Endothelial cell of umbilical vein (primary cell): ENCODE measurements around the gene RUNX2. TPM values are rescaled to one million over a fixed set of nuclear protein-coding genes. Genes with fewer than 3 reads are reported as not detected.

Experiments used
- BruUV-seq: library from RNA; stranded (reverse); fragments of 400-500 nt; replicated peaks from 2 replicates; lab custom pipeline; 2021; lab: Mats Ljungman, UMichigan
- CTCF ChIA-PET: fragments of 300-600, 350-600 bp; sonication (Branson Sonifier 250); formaldehyde crosslinking; loops from one replicate; lab custom pipeline; 2021; ENCODE audit warnings: antibody characterized with exemption, inconsistent platforms; lab: Charles Lee
- POLR2A ChIA-PET: fragments of 300-600, 350-600 bp; sonication (Branson Sonifier 250); formaldehyde crosslinking; loops from one replicate; lab custom pipeline; 2021; ENCODE audit warnings: antibody characterized with exemption, inconsistent platforms; lab: Charles Lee
- DNase-seq: peaks from one replicate; pipeline ENCODE4 v3.0.0-alpha.2; 2011; ENCODE audit warnings: low read depth, low spot score
- FAIRE-seq: peaks from 2 replicates; lab custom pipeline; 2011; peaks lifted over from hg19 to GRCh38; lab: Jason Lieb, UNC
- H2AFZ ChIP-seq: 2 replicates; pipeline ENCODE4 v1.6.0; 2012; ENCODE audit warnings: low read depth, low read length, control low read depth, inconsistent platforms
- H3K27ac ChIP-seq: 2 replicates; pipeline ENCODE4 v1.5.1; 2011; ENCODE audit warnings: low read depth, mild to moderate bottlenecking, control low read depth, low read length, moderate library complexity; ENCODE audit not compliant: insufficient read depth
- H3K27me3 ChIP-seq, 2 experiments: 2 replicates each; pipeline versions ENCODE4 v1.6.0 to v1.6.1; 2011; ENCODE audit warnings: low read length in 2 of 2, mixed read lengths in 1 of 2; ENCODE audit not compliant: control insufficient read depth in 2 of 2, insufficient read depth in 2 of 2
- H3K36me3 ChIP-seq, 2 experiments: 2 replicates in 1 of 2; 3 replicates in 1 of 2; pipeline ENCODE4 v1.5.1; 2011; ENCODE audit warnings: low read length in 2 of 2, mild to moderate bottlenecking in 1 of 2, moderate library complexity in 1 of 2; ENCODE audit not compliant: control insufficient read depth in 2 of 2, insufficient read depth in 2 of 2; ENCODE audit errors: extremely low read depth in 1 of 2
- H3K4me1 ChIP-seq: 3 replicates; pipeline ENCODE4 v1.5.1; 2011; ENCODE audit warnings: mild to moderate bottlenecking, low read length; ENCODE audit not compliant: control insufficient read depth, insufficient read depth; ENCODE audit errors: extremely low read depth
- H3K4me2 ChIP-seq: 2 replicates; pipeline ENCODE4 v1.6.1; 2011; ENCODE audit warnings: low read length, control low read depth, mixed read lengths; ENCODE audit not compliant: insufficient read depth
- H3K4me3 ChIP-seq, 3 experiments: fragments of 200-600 bp in 1 of 3; sonication (generic), shearing (Covaris generic) in 1 of 3; replicated peaks in 1 of 3; 2 replicates each; pipeline ENCODE4 v1.5.1; 2011 to 2016; ENCODE audit warnings: control low read depth in 3 of 3, low read length in 3 of 3, mild to moderate bottlenecking in 2 of 3, inconsistent platforms in 1 of 3, low read depth in 1 of 3, moderate library complexity in 1 of 3; ENCODE audit not compliant: insufficient read depth in 1 of 3
- H3K79me2 ChIP-seq: 2 replicates; pipeline ENCODE4 v1.6.0; 2012; ENCODE audit warnings: low read length, inconsistent platforms; ENCODE audit not compliant: control insufficient read depth, insufficient read depth
- H3K9ac ChIP-seq: replicated peaks from 2 replicates; pipeline ENCODE3; 2011; ENCODE audit warnings: low read length, control low read depth; ENCODE audit not compliant: insufficient read depth; ENCODE audit errors: extremely low read depth
- H3K9me1 ChIP-seq: replicated peaks from 3 replicates; pipeline ENCODE4 v1.6.0; 2011; ENCODE audit warnings: mild to moderate bottlenecking, low read length; ENCODE audit not compliant: control insufficient read depth, insufficient read depth; ENCODE audit errors: extremely low read depth
- H3K9me3 ChIP-seq: replicated peaks from 2 replicates; pipeline ENCODE4 v1.5.1; 2012; ENCODE audit warnings: low read length, inconsistent platforms; ENCODE audit not compliant: control insufficient read depth, insufficient read depth
- H4K20me1 ChIP-seq: replicated peaks from 2 replicates; pipeline ENCODE3; 2011; ENCODE audit warnings: mild to moderate bottlenecking, low read length; ENCODE audit not compliant: control insufficient read depth, insufficient read depth; ENCODE audit errors: extremely low read depth
- EZH2 ChIP-seq: IDR thresholded peaks from 2 replicates; pipeline ENCODE4 v1.6.1; 2012; ENCODE audit warnings: borderline replicate concordance, low read depth, mild to moderate bottlenecking, moderate library complexity, low read length, inconsistent platforms; ENCODE audit not compliant: severe bottlenecking
- FOS ChIP-seq: IDR thresholded peaks from 2 replicates; pipeline ENCODE4 v1.6.1; 2011; ENCODE audit warnings: mild to moderate bottlenecking, low read length, moderate library complexity, borderline replicate concordance; ENCODE audit not compliant: insufficient read depth
- GATA2 ChIP-seq: IDR thresholded peaks from 2 replicates; pipeline ENCODE4 v1.7.0; 2011; ENCODE audit warnings: low read depth, mild to moderate bottlenecking, moderate library complexity, mixed read lengths, low read length; ENCODE audit not compliant: insufficient read length, insufficient read depth
- JUN ChIP-seq: IDR thresholded peaks from 2 replicates; pipeline ENCODE4 v1.6.1; 2011; ENCODE audit warnings: borderline replicate concordance, low read depth; ENCODE audit not compliant: insufficient read length, insufficient read depth
- MYC ChIP-seq: IDR thresholded peaks from one replicate; pipeline ENCODE4 v1.6.1; 2011; ENCODE audit warnings: mild to moderate bottlenecking, low read depth, low read length
- POLR2A ChIP-seq: IDR thresholded peaks from 2 replicates; pipeline ENCODE4 v1.6.1; 2012; ENCODE audit warnings: low read depth, mild to moderate bottlenecking, control low read depth, low read length
- POLR2AphosphoS5 ChIP-seq: IDR thresholded peaks from 2 replicates; pipeline ENCODE4 v1.6.1; 2012; ENCODE audit warnings: low read depth, mild to moderate bottlenecking, control low read depth, low read length, moderate library complexity; ENCODE audit not compliant: insufficient read depth
- dilution Hi-C: fragments of 300-500 bp; cut with MboI; formaldehyde crosslinking; loops from one replicate; pipeline ENCODE4 v1.15.0; 2019; ENCODE audit warnings: low sequenced_read_pairs; ENCODE audit not compliant: extremely low pct_ligation_motif_present
- intact Hi-C: fragments of 100-400 bp; cut with micrococcal nuclease; formaldehyde crosslinking; loops from one replicate; pipeline ENCODE4 v1.10.0; 2022
- polyA plus RNA-seq, 4 experiments: library from polyadenylated mRNA; depleted of rRNA in 3 of 4; stranded (reverse) in 3 of 4; unstranded in 1 of 4; fragments of >200 nt; gene quantifications; 2 replicates each; pipeline versions ENCODE4 v1.2.1 to v1.2.3, GENCODE V29; 2011 to 2012; ENCODE audit warnings: missing spikeins in 1 of 4
- total RNA-seq: library from RNA; stranded (reverse); gene quantifications from 2 replicates; pipeline ENCODE4 v1.2.3, GENCODE V29; 2021
- TF ChIP-seq, protein P1 (sequence below): IDR thresholded peaks from 2 replicates; pipeline ENCODE4 v1.6.1; 2011; ENCODE audit not compliant: insufficient read depth, insufficient read length
- TF ChIP-seq, protein P2 (sequence below), 2 donors: IDR thresholded peaks; 1 replicate in 1 of 2; 2 replicates in 1 of 2; pipeline ENCODE4 v1.5.1; 2011; ENCODE audit warnings: low read length in 2 of 2, mild to moderate bottlenecking in 2 of 2, moderate library complexity in 2 of 2, control low read depth in 1 of 2, inconsistent platforms in 1 of 2, low read depth in 1 of 2; ENCODE audit not compliant: insufficient read depth in 1 of 2; ENCODE audit errors: extremely low read depth in 1 of 2

Gene RUNX2
- total and polyA plus RNA-seq, 2 donors (not counting 3 experiments of a cell fraction or from before 2014, with no cell fraction given), result 0.06 TPM; not detected in 1

DNA sequence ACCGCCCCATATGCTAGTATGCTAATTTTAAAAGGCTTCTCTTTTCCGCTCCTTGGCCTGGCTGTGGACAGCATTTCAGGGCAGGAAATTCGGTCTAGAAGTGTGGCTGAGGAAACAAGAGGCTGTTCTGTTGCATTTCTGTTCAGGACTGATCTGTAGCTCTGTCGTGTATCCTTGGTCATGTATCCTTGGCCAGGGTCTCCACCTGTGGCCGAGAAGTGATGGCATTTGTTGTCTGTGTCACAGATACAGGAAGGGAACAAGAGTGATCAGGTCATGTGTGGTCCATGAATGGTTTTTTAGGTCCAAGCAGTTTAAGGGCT is 350.1 kb downstream of the RUNX2 start:
- Histone ChIP-seq H3K79me2 (no peaks in the 10 kb centered on the region), H3K27ac (peak overlapping the region; percentile 68), H3K9me1 (no peaks in the 10 kb centered on the region), H2AFZ (no peak overlapping the region), H3K9ac (no peak overlapping the region), H3K36me3 (no peaks in the 10 kb centered on the region), H3K4me2 (no peak overlapping the region), H3K4me3 (no peak overlapping the region), H4K20me1 (no peaks in the 10 kb centered on the region), H3K4me1 (peaks cover 15% of the 10 kb centered on the region), H3K9me3 (no peaks in the 10 kb centered on the region), H3K27me3 (no peaks in the 10 kb centered on the region)
- intact Hi-C loops (no loop called here), dilution Hi-C loops (no loop called here)
- DNase-seq (peak; percentile 36), FAIRE-seq (no peak)
- CTCF ChIA-PET, result interaction anchor here (1.1 to 1.5 kb wide), 2 partner anchors 252 to 256 kb away, joined by 3 read pairs; no protein-coding TSS in a partner anchor
- BruUV-seq, result no TSS peak
- TF ChIP-seq, protein P1, sequence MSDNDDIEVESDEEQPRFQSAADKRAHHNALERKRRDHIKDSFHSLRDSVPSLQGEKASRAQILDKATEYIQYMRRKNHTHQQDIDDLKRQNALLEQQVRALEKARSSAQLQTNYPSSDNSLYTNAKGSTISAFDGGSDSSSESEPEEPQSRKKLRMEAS, result no peak
- TF ChIP-seq POLR2AphosphoS5, result no peak
- TF ChIP-seq JUN, result no peak
- TF ChIP-seq, protein P2, sequence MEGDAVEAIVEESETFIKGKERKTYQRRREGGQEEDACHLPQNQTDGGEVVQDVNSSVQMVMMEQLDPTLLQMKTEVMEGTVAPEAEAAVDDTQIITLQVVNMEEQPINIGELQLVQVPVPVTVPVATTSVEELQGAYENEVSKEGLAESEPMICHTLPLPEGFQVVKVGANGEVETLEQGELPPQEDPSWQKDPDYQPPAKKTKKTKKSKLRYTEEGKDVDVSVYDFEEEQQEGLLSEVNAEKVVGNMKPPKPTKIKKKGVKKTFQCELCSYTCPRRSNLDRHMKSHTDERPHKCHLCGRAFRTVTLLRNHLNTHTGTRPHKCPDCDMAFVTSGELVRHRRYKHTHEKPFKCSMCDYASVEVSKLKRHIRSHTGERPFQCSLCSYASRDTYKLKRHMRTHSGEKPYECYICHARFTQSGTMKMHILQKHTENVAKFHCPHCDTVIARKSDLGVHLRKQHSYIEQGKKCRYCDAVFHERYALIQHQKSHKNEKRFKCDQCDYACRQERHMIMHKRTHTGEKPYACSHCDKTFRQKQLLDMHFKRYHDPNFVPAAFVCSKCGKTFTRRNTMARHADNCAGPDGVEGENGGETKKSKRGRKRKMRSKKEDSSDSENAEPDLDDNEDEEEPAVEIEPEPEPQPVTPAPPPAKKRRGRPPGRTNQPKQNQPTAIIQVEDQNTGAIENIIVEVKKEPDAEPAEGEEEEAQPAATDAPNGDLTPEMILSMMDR (IDR thresholded peaks at IDR 0.05; ENCODE audit: extremely low read depth in 1 of 2, insufficient read depth in 1 of 2, low read depth in 1 of 2, low read length in 2 of 2), result no peak
- TF ChIP-seq EZH2, result no peak
- TF ChIP-seq FOS, result no peak
- no peak for TF ChIP-seq POLR2A
- TF ChIP-seq GATA2, result no peak
- no peak for TF ChIP-seq MYC
- POLR2A ChIA-PET, result no interaction called here
